ENCODE measurements around the gene KCNK1. TPM values are rescaled to one million over a fixed set of nuclear protein-coding genes. Genes with fewer than 3 reads are reported as not detected.

The KCNK1 gene
- total RNA-seq, 1 experiment from 2014 or later: 13.3 TPM

GRCh38 chr1:233689748-233690254 is 75.9 kb downstream of the KCNK1 start:
- Mint-ChIP-seq H3K27ac (no peak overlapping the region; the same call in 1 of the 2 replicates), H3K36me3 (no peaks in the 10 kb centered on the region), H3K4me3 (no peak overlapping the region), H3K27me3 (ENCODE audit: low read depth) (no peaks in the 10 kb centered on the region; the same call in none of the 2 replicates), H3K9me3 (no peaks in the 10 kb centered on the region), H3K4me1 (peaks cover 60% of the 10 kb centered on the region)
- POLR2A ChIA-PET: no interaction called here
- no peak for TF ChIP-seq USF1 (CRISPR knock-in tag; IDR thresholded peaks at IDR 0.05)
- TF ChIP-seq MXD4 (CRISPR knock-in tag; IDR thresholded peaks at IDR 0.05; ENCODE audit: borderline replicate concordance): no peak
- TF ChIP-seq ZNF317 (CRISPR knock-in tag; IDR thresholded peaks at IDR 0.05; ENCODE audit: borderline replicate concordance, low read depth): no peak
- no peak for TF ChIP-seq SOX15 (CRISPR knock-in tag; IDR thresholded peaks at IDR 0.05)
- TF ChIP-seq, protein P1, sequence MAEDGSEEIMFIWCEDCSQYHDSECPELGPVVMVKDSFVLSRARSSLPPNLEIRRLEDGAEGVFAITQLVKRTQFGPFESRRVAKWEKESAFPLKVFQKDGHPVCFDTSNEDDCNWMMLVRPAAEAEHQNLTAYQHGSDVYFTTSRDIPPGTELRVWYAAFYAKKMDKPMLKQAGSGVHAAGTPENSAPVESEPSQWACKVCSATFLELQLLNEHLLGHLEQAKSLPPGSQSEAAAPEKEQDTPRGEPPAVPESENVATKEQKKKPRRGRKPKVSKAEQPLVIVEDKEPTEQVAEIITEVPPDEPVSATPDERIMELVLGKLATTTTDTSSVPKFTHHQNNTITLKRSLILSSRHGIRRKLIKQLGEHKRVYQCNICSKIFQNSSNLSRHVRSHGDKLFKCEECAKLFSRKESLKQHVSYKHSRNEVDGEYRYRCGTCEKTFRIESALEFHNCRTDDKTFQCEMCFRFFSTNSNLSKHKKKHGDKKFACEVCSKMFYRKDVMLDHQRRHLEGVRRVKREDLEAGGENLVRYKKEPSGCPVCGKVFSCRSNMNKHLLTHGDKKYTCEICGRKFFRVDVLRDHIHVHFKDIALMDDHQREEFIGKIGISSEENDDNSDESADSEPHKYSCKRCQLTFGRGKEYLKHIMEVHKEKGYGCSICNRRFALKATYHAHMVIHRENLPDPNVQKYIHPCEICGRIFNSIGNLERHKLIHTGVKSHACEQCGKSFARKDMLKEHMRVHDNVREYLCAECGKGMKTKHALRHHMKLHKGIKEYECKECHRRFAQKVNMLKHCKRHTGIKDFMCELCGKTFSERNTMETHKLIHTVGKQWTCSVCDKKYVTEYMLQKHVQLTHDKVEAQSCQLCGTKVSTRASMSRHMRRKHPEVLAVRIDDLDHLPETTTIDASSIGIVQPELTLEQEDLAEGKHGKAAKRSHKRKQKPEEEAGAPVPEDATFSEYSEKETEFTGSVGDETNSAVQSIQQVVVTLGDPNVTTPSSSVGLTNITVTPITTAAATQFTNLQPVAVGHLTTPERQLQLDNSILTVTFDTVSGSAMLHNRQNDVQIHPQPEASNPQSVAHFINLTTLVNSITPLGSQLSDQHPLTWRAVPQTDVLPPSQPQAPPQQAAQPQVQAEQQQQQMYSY (CRISPR knock-in tag; IDR thresholded peaks at IDR 0.05): no peak
- no peak for TF ChIP-seq AFF4 (CRISPR knock-in tag; IDR thresholded peaks at IDR 0.05; ENCODE audit: borderline replicate concordance)
- no peak for TF ChIP-seq JAZF1 (CRISPR knock-in tag; IDR thresholded peaks at IDR 0.05)
- TF ChIP-seq, protein P2, sequence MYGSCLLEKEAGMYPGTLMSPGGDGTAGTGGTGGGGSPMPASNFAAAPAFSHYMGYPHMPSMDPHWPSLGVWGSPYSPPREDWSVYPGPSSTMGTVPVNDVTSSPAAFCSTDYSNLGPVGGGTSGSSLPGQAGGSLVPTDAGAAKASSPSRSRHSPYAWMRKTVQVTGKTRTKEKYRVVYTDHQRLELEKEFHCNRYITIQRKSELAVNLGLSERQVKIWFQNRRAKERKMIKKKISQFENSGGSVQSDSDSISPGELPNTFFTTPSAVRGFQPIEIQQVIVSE (CRISPR knock-in tag; IDR thresholded peaks at IDR 0.05; ENCODE audit: borderline replicate concordance): no peak
- TF ChIP-seq, protein P3, sequence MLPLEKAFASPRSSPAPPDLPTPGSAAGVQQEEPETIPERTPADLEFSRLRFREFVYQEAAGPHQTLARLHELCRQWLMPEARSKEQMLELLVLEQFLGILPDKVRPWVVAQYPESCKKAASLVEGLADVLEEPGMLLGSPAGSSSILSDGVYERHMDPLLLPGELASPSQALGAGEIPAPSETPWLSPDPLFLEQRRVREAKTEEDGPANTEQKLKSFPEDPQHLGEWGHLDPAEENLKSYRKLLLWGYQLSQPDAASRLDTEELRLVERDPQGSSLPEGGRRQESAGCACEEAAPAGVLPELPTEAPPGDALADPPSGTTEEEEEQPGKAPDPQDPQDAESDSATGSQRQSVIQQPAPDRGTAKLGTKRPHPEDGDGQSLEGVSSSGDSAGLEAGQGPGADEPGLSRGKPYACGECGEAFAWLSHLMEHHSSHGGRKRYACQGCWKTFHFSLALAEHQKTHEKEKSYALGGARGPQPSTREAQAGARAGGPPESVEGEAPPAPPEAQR (CRISPR knock-in tag; IDR thresholded peaks at IDR 0.05): no peak
- TF ChIP-seq FOXP1 (CRISPR knock-in tag; IDR thresholded peaks at IDR 0.05; ENCODE audit: borderline replicate concordance): no peak
- TF ChIP-seq ZNF232 (CRISPR knock-in tag; IDR thresholded peaks at IDR 0.05): no peak
- no peak for TF ChIP-seq ZNF416 (CRISPR knock-in tag; IDR thresholded peaks at IDR 0.05)
- TF ChIP-seq ZNF263 (CRISPR knock-in tag; IDR thresholded peaks at IDR 0.05; ENCODE audit: low read depth): no peak
- TF ChIP-seq NR1H2 (CRISPR knock-in tag; IDR thresholded peaks at IDR 0.05): no peak
- no peak for TF ChIP-seq MYBL2 (CRISPR knock-in tag; IDR thresholded peaks at IDR 0.05)
- TF ChIP-seq RELA (CRISPR knock-in tag; IDR thresholded peaks at IDR 0.05; ENCODE audit: borderline replicate concordance): no peak
- no peak for TF ChIP-seq ZBTB21 (CRISPR knock-in tag; IDR thresholded peaks at IDR 0.05; ENCODE audit: borderline replicate concordance)
- no peak for TF ChIP-seq ELF4 (CRISPR knock-in tag; IDR thresholded peaks at IDR 0.05; ENCODE audit: low read depth)
- TF ChIP-seq IRF2 (CRISPR knock-in tag; IDR thresholded peaks at IDR 0.05; ENCODE audit: borderline replicate concordance, low read depth): no peak
- no peak for TF ChIP-seq TEAD4 (CRISPR knock-in tag; IDR thresholded peaks at IDR 0.05)
- CTCF ChIA-PET: no interaction called here
- DNase-seq (ENCODE audit: low spot score): no peak
- no peak for ATAC-seq
